ENCODE results near the gene PARD6G. TPM values are rescaled to one million over a fixed set of nuclear protein-coding genes. Genes with fewer than 3 reads are reported as not detected.
A peak's percentile ranks its signal among the peaks of the same experiment; 100 is the strongest.

PARD6G gene
- total and polyA plus RNA-seq, 9 of the 15 experiments (the other 6 are each of a cell fraction or from before 2014, with no cell fraction given) = 0.03 to 1.2 (median 0.26) TPM

GRCh38 chr18:80163183-80163582 is 84.1 kb downstream of the PARD6G start:
- no peaks in the 10 kb centered on the region for H3K4me1 ChIP-seq (replicated peaks in 1 of 2; ENCODE audit: control insufficient read depth in 2 of 2, insufficient read depth in 2 of 2, low read length in 2 of 2)
- no peaks in the 10 kb centered on the region for H3K9me3 ChIP-seq (replicated peaks; ENCODE audit: control insufficient read depth, insufficient read depth, low read depth, low read length)
- DNase-seq (ENCODE audit: extremely low read depth in 1 of 4, low spot score in 3 of 4) (no peak), FAIRE-seq (no peak), ATAC-seq (no peak)
- no peak overlapping the region for H2AFZ ChIP-seq (ENCODE audit: low read depth, low read length)
- 6% methylated on average over 3 of the region's 7 CpGs for WGBS (ENCODE audit: insufficient coverage, low coverage, missing lambda C conversion rate)
- H3K36me3 ChIP-seq (ENCODE audit: control insufficient read depth, insufficient read depth, low read length) = no peaks in the 10 kb centered on the region
- in situ Hi-C loops (cut with MboI) (no loop called here), intact Hi-C loops (cut with micrococcal nuclease) (no loop called here)
- CTCF ChIA-PET (ENCODE audit: low intra/inter-chr PET ratio) = no interaction called here
- H3K27me3 ChIP-seq (ENCODE audit: control insufficient read depth in 2 of 2, insufficient read depth in 2 of 2, low read length in 2 of 2) = peaks cover 0 to 15% of the 10 kb centered on the region in 2 experiments; a peak in 3 of 5 replicates
- no peaks in the 10 kb centered on the region for H3K9me1 ChIP-seq (ENCODE audit: control insufficient read depth, insufficient read depth, low read length)
- no peaks in the 10 kb centered on the region for H3K79me2 ChIP-seq (ENCODE audit: control insufficient read depth, insufficient read depth, low read length)
- no peak overlapping the region for H3K27ac ChIP-seq (ENCODE audit: extremely low read depth, low read depth, low read length)
- POLR2A ChIA-PET = no interaction called here
- no peak overlapping the region for H3K4me2 ChIP-seq (ENCODE audit: insufficient read depth, low read length)
- no peaks in the 10 kb centered on the region for H4K20me1 ChIP-seq (replicated peaks; ENCODE audit: control insufficient read depth, insufficient read depth, low read length)
- BruUV-seq (replicated peaks) = no TSS peak
- no peak overlapping the region for H3K4me3 ChIP-seq
- H3K9ac ChIP-seq (ENCODE audit: insufficient read depth in 1 of 2, low read depth in 2 of 2, low read length in 2 of 2) = no peak overlapping the region
- TF ChIP-seq RBM39 (optimal IDR thresholded peaks at IDR 0.05; ENCODE audit: low read depth, low read length) = no peak
- TF ChIP-seq KDM2B (CRISPR knock-in tag; IDR thresholded peaks at IDR 0.05) = no peak
- no peak for TF ChIP-seq HDGF (IDR thresholded peaks at IDR 0.05)
- TF ChIP-seq CGGBP1 (CRISPR knock-in tag; IDR thresholded peaks at IDR 0.05) = no peak
- TF ChIP-seq RBM17 (IDR thresholded peaks at IDR 0.05; ENCODE audit: borderline replicate concordance, low read depth, low read length) = no peak
- 0 out of 2 replicates have a peak, but pooled peaks have one; percentile 17 for TF ChIP-seq MGA (IDR thresholded peaks at IDR 0.05)
- no peak for TF ChIP-seq POLR2B (IDR thresholded peaks at IDR 0.05; ENCODE audit: low read depth, partially characterized antibody)
- TF ChIP-seq ZNF75A (CRISPR knock-in tag; IDR thresholded peaks at IDR 0.05) = peak; percentile 66; the same call in 1 of the 2 replicates
- TF ChIP-seq ZNF639 (CRISPR knock-in tag; conservative IDR thresholded peaks at IDR 0.05 in 1 of 2, IDR thresholded peaks at IDR 0.05 in 1 of 2) = no peak
- no peak for TF ChIP-seq ZFP1 (CRISPR knock-in tag; IDR thresholded peaks at IDR 0.05)
